ELF-1 (cell line): ENCODE results near the gene SERPINB12.

Experiments
- DNase-seq: peaks from one replicate; pipeline ENCODE4 v3.0.0-alpha.2; 2016; ENCODE audit warnings: low read depth, low spot score

The SERPINB12 gene

GRCh38 chr18:63551769-63552168, 9.6 kb downstream of the SERPINB12 start:
- no peak for DNase-seq

- DNase-seq: no peak
Observed at GRCh38 chr18:63552581-63552980, 10.4 kb downstream of the SERPINB12 start.

GRCh38 chr18:63553081-63553480, 10.9 kb downstream of the SERPINB12 start:
- peak; percentile 3 for DNase-seq

DNA sequence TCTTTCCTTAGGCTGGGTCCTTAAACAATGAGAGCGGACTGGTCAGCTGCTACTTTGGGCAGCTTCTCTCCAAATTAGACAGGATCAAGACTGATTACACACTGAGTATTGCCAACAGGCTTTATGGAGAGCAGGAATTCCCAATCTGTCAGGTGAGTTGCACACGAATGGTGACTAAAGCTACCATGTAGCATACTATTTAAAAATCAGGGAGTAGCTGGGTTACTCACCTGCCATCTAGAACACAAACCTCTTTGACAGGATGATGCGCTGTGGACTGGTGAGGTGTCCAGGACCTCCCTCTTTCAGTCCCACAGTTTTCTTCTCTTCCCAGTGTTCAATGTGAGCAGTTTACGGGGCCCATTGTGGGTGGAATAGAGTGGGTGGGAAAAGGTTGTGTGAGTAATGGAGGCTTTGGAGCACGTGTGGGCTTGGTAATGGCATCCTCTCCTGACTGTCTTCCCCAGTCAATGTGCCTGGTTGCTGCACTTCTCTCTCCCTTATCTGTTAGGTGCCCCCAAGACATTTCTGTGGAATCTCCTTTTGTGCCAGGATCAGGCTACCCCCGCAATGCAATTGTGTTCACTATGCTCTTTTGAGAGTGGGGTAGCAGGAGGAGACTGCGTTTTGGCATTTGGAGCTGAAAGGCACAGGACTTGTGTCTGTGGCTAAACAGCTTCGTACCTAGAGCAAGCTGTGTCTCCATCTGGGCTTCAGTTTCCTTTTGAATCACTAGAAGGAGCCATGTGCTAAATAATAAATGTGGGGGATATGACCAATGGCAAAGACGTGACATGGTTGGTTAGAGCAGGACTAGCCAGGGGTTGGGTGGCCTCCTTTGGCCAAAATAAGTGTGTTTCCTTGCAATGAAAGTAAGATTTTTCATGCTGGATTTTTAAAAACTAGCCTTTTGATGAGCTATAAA, 17.7 kb downstream of the SERPINB12 start:
- no peak for DNase-seq

- no peak for DNase-seq
Observed at GRCh38 chr18:63562284-63562683, 20.1 kb downstream of the SERPINB12 start.

DNA sequence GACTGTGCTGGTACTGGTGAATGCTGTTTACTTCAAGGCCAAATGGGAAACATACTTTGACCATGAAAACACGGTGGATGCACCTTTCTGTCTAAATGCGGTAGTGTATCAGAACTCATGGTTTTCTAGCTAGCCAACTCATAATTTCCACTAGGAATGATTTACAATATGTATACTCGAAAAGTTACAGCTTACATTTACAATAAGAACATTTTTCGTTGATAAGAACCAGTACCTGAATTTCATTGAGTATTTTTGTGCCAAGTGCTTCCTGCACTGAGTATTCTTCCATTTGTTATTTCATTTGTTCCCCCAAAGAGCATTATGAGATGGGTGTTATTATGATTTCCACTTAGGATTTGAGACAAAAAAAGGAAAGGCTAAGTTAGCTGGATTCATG, 21.9 kb downstream of the SERPINB12 start:
- no peak for DNase-seq

GRCh38 chr18:63564561-63564960, 22.4 kb downstream of the SERPINB12 start:
- DNase-seq: no peak

DNA sequence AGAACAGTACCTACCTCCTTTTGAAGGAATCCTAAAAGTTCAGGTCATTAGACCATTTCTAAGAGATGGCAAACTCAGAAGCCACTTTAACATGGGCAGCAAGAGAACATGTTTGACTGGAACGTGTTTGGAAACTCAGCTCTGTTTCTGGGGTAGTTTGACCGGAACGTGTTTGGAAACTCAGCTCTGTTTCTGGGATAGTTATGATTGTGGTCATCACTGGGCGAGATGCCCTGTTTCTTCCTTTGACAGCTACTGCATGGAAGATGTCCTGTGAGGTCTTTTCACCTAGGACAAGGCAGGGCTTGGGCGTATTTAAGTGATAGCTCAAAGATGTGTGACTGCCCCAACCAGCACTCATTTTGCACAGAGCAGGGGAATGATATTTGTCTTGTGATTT, 25.1 kb downstream of the SERPINB12 start:
- DNase-seq: no peak

- no peak for DNase-seq
Observed at GRCh38 chr18:63567825-63568224, 25.7 kb downstream of the SERPINB12 start.

- DNase-seq: no peak
Observed at GRCh38 chr18:63570721-63571120, 28.6 kb downstream of the SERPINB12 start.

GRCh38 chr18:63575681-63576080, 33.5 kb downstream of the SERPINB12 start:
- no peak for DNase-seq

DNA sequence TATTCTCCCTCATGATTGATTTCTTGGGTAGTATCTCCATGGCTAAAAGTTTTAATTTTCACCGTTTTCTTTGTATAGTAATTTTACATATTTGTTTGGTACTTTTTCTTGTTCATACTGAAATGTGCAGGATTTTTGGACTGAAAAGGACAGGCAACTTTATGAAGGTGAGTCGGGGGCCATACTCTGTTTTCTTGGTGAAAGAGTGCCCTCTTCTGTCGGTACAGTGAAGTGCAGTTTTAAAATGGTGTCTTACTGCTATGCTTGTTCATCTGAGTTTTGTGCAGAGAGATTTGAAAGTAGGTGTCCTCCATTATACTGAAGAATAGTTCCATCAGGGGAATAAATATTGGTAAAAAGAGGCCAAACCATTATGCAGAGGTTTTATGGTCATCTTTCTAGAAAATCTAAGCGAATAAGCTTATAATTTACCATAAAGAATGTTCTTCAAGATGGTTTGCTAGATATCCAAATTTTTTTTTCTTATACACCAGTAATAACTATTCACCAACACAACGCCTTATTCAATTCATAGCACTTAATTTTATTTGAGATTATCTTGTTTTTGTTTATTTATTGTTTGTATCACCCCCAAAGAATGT, 36.3 kb downstream of the SERPINB12 start:
- peak; percentile 56 for DNase-seq

- DNase-seq: no peak
Observed at GRCh38 chr18:63579616-63580015, 37.4 kb downstream of the SERPINB12 start.

GRCh38 chr18:63585988-63586387, 43.8 kb downstream of the SERPINB12 start:
- DNase-seq: no peak

DNA sequence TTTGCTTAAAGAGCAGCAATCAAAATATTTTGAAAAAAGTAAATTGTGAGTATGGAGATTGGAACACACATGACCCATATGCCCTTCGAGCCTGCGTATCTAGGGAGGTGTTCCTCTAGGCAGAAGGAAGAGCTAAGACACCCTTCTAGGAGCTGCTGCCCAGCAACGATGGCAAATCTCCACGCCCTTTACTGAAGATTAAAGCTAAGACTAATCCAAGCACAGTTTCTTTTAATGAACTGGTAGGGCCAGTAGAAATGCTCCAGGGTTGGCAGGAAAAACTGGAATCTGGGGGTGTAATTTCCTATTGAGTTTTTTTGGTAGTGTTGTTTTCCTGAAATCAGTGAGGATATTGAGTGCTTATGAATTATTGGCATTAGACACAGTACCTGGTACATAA, 44.3 kb downstream of the SERPINB12 start:
- DNase-seq: no peak

- no peak for DNase-seq
Observed at GRCh38 chr18:63586966-63587365, 44.8 kb downstream of the SERPINB12 start, which contains the start of gene SERPINB13. Gene SERPINB13 (plus strand): TSS chr18:63587343. CDS start chr18:63588668, 1,325 bp downstream.

DNA sequence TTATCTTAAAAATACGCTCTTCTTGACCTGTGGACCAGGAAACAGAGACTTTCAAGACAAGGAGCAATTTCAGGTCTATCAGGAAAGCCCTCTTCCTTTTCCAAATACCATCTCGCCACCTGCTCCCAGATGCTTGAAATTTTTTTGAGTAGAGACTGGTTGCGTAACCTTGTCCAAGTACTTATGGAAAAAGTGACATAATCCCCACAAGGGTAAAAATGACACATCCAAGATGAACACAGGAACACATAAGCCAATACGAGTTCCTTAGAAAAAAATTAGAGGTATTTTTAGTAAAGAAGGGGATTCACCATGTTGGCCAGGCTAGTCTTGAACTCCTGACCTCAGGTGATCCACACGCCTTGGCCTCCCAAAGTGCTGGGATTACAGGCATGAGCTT, 46.7 kb downstream of the SERPINB12 start:
- no peak for DNase-seq

DNA sequence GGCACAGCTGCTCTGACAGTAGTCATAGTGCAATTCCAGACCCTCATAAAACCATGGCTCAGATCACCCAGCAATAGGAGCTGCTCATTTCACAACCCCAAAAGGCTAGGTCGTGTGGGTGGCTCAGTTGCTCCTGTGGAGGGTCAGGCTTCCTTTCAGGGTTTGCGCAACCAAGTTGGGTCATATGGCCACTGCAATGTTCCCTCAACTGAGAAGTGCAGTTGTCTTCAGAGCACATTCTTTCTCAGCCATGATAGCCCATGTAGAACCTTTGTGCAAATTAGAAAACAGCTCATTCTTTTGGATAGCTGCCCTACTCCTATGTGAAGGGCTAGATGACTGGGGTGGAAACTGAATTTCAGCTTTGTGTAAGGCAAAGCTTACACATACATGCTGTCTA, 48.2 kb downstream of the SERPINB12 start:
- no peak for DNase-seq

GRCh38 chr18:63590966-63591695, 49.0 kb downstream of the SERPINB12 start:
- no peak for DNase-seq

DNA sequence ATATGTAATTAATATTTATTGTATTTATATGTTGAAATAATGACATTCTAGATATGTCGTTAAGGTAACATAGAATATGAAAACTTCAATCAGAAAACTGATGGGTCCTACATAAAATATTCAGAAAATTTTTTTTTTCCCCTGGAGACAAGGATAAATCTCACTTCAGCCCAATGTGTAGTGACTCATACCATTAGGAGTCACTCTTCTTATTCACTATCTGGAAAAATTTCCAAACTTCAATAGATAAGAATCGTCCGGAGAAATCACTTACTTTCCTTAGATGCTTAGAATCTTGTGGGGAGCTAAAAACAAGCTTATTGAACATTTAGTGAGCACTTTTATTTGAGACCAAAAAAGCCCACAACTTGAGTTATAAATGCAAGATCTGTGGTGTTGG, 49.6 kb downstream of the SERPINB12 start:
- no peak for DNase-seq

GRCh38 chr18:63592471-63592870, 50.3 kb downstream of the SERPINB12 start:
- DNase-seq: no peak

DNA sequence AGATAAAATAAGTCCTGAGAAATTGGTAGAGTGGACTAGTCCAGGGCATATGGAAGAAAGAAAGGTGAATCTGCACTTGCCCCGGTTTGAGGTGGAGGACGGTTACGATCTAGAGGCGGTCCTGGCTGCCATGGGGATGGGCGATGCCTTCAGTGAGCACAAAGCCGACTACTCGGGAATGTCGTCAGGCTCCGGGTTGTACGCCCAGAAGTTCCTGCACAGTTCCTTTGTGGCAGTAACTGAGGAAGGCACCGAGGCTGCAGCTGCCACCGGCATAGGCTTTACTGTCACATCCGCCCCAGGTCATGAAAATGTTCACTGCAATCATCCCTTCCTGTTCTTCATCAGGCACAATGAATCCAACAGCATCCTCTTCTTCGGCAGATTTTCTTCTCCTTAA, 54.8 kb downstream of the SERPINB12 start:
- no peak for DNase-seq
